GM21515 (cell line): ENCODE results near the gene HOATZ.

ENCODE experiments used
- ATAC-seq: cut with Tn5 transposase; IDR thresholded peaks from one replicate; pipeline ENCODE4 v1.9.1; 2021; ENCODE audit not compliant: unreplicated experiment

HOATZ gene

GRCh38 chr11:111575740-111576139 is 61.2 kb downstream of the HOATZ start:
- ATAC-seq, result no peak

- no peak for ATAC-seq
Observed at GRCh38 chr11:111577821-111578220, 63.2 kb downstream of the HOATZ start.

- ATAC-seq, result no peak
Observed at GRCh38 chr11:111581341-111581740, 66.8 kb downstream of the HOATZ start.

- ATAC-seq, result no peak
Observed at GRCh38 chr11:111582163-111582562, 67.6 kb downstream of the HOATZ start.

- no peak for ATAC-seq
Observed at GRCh38 chr11:111582881-111583280, 68.3 kb downstream of the HOATZ start.

GRCh38 chr11:111585371-111585770 is 70.8 kb downstream of the HOATZ start:
- ATAC-seq, result no peak

- no peak for ATAC-seq
Observed at GRCh38 chr11:111586388-111586831, 71.8 kb downstream of the HOATZ start.
